Dermis microvascular lymphatic vessel endothelial cell (primary cell): ENCODE measurements around the gene GAB3. TPM values are rescaled to one million over a fixed set of nuclear protein-coding genes. Genes with fewer than 3 reads are reported as not detected.
"Not testable (repeated sequence)": the region's sequence is repeated elsewhere in the genome, so short reads cannot be mapped to it uniquely, and the experiment has no call there.

ENCODE experiments used
- DNase-seq, 2 donors: peaks; one replicate each; pipeline versions ENCODE4 v3.0.0 to v3.0.0-alpha.2; 2010; ENCODE audit warnings: low read depth in 2 of 2
- total RNA-seq: library from RNA; depleted of rRNA; stranded (reverse); fragments of >200 nt; gene quantifications from 2 replicates; pipeline ENCODE4 v1.2.1, GENCODE V29; 2014

Gene GAB3
- total RNA-seq, 1 donor from 2014 or later = 6.7 TPM

GRCh38 chrX:154658957-154659356 is 91.9 kb downstream of the GAB3 start:
- no peak for DNase-seq

GRCh38 chrX:154658187-154658586 is 92.7 kb downstream of the GAB3 start:
- DNase-seq = no peak

- no peak for DNase-seq
Observed at GRCh38 chrX:154657226-154657805, 93.6 kb downstream of the GAB3 start.

- no peak for DNase-seq
Observed at GRCh38 chrX:154655786-154656185, 95.1 kb downstream of the GAB3 start.

- DNase-seq = no peak
Observed at GRCh38 chrX:154655346-154655745, 95.5 kb downstream of the GAB3 start.

GRCh38 chrX:154654925-154655324 is 96.0 kb downstream of the GAB3 start:
- no peak for DNase-seq

GRCh38 chrX:154654372-154654771 is 96.5 kb downstream of the GAB3 start:
- no peak for DNase-seq

GRCh38 chrX:154653413-154653812 is 97.5 kb downstream of the GAB3 start, which contains the start of gene CTAG2:
TSS of gene CTAG2 (minus strand) at chrX:154653579. CDS start at chrX:154653515, 64 bp downstream.
- DNase-seq = not testable (repeated sequence)

GRCh38 chrX:154653048-154653401 is 97.9 kb downstream of the GAB3 start:
- DNase-seq = no peak

- DNase-seq = no peak
Observed at GRCh38 chrX:154652311-154653047, 98.4 kb downstream of the GAB3 start.

- no peak for DNase-seq
Observed at GRCh38 chrX:154650221-154650510, 100.7 kb downstream of the GAB3 start.

- no peak for DNase-seq
Observed at GRCh38 chrX:154649503-154650220, 101.2 kb downstream of the GAB3 start.

GRCh38 chrX:154648931-154649330 is 101.9 kb downstream of the GAB3 start:
- no peak for DNase-seq

- DNase-seq = not testable (repeated sequence)
Observed at GRCh38 chrX:154645745-154646378, 105.0 kb downstream of the GAB3 start.

- DNase-seq = not testable (repeated sequence)
Observed at GRCh38 chrX:154643708-154644107, 107.2 kb downstream of the GAB3 start.

- DNase-seq = not testable (repeated sequence)
Observed at GRCh38 chrX:154641740-154642139, 109.1 kb downstream of the GAB3 start.

- not testable (repeated sequence) for DNase-seq
Observed at GRCh38 chrX:154633661-154634060, 117.2 kb downstream of the GAB3 start.

- not testable (repeated sequence) for DNase-seq
Observed at GRCh38 chrX:154630949-154631348, 119.9 kb downstream of the GAB3 start.

GRCh38 chrX:154628960-154629359 is 121.9 kb downstream of the GAB3 start:
- not testable (repeated sequence) for DNase-seq
